ENCODE measurements around the gene FRMPD1.

- TF ChIP-seq ZNF37A (tag by site-specific recombination; IDR thresholded peaks at IDR 0.05): no peak
- no peak for TF ChIP-seq ZNF350 (tag by site-specific recombination; IDR thresholded peaks at IDR 0.05)
- TF ChIP-seq ZNF76 (tag by site-specific recombination; IDR thresholded peaks at IDR 0.05; ENCODE audit: borderline replicate concordance, low read depth): no peak
- no peak for TF ChIP-seq ZNF513 (tag by site-specific recombination; IDR thresholded peaks at IDR 0.05)
- TF ChIP-seq, protein P1, sequence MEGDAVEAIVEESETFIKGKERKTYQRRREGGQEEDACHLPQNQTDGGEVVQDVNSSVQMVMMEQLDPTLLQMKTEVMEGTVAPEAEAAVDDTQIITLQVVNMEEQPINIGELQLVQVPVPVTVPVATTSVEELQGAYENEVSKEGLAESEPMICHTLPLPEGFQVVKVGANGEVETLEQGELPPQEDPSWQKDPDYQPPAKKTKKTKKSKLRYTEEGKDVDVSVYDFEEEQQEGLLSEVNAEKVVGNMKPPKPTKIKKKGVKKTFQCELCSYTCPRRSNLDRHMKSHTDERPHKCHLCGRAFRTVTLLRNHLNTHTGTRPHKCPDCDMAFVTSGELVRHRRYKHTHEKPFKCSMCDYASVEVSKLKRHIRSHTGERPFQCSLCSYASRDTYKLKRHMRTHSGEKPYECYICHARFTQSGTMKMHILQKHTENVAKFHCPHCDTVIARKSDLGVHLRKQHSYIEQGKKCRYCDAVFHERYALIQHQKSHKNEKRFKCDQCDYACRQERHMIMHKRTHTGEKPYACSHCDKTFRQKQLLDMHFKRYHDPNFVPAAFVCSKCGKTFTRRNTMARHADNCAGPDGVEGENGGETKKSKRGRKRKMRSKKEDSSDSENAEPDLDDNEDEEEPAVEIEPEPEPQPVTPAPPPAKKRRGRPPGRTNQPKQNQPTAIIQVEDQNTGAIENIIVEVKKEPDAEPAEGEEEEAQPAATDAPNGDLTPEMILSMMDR (tag by site-specific recombination; IDR thresholded peaks at IDR 0.05): no peak
- no peak for TF ChIP-seq ZNF830 (tag by site-specific recombination; IDR thresholded peaks at IDR 0.05; ENCODE audit: low read depth)
- TF ChIP-seq, protein P2, sequence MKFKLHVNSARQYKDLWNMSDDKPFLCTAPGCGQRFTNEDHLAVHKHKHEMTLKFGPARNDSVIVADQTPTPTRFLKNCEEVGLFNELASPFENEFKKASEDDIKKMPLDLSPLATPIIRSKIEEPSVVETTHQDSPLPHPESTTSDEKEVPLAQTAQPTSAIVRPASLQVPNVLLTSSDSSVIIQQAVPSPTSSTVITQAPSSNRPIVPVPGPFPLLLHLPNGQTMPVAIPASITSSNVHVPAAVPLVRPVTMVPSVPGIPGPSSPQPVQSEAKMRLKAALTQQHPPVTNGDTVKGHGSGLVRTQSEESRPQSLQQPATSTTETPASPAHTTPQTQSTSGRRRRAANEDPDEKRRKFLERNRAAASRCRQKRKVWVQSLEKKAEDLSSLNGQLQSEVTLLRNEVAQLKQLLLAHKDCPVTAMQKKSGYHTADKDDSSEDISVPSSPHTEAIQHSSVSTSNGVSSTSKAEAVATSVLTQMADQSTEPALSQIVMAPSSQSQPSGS (tag by site-specific recombination; IDR thresholded peaks at IDR 0.05; ENCODE audit: low read depth): no peak
These were observed 89.4 kb downstream of the FRMPD1 start for GRCh38 chr9:37740128-37740527.

Data from HEK293 (cell line).